Loucy (cell line): ENCODE results near the gene PSMD2.

Experiments used
- H2AFZ ChIP-seq: fragments of 200-600 bp; sonication (generic); 2 replicates; pipeline ENCODE4 v1.6.0; 2016; ENCODE audit warnings: antibody characterized with exemption, mild to moderate bottlenecking, low read length, moderate library complexity
- H3F3A ChIP-seq: fragments of 200-600 bp; 2 replicates; pipeline ENCODE4 v1.6.0; 2016; ENCODE audit warnings: antibody characterized with exemption, low read depth, mild to moderate bottlenecking
- H3K27me3 ChIP-seq: fragments of 200-600 bp; sonication (generic); 2 replicates; pipeline ENCODE4 v1.6.1; 2014; ENCODE audit warnings: low read length, mild to moderate bottlenecking; ENCODE audit not compliant: insufficient read depth, poor library complexity, severe bottlenecking
- H3K36me3 ChIP-seq: fragments of 200-600 bp; sonication (generic); 2 replicates; pipeline ENCODE4 v1.6.1; 2016; ENCODE audit warnings: low read length; ENCODE audit not compliant: insufficient read depth
- H3K4me1 ChIP-seq: fragments of 200-600 bp; sonication (generic); 2 replicates; pipeline ENCODE4 v1.5.1; 2014; ENCODE audit warnings: low read length, mild to moderate bottlenecking; ENCODE audit not compliant: insufficient read depth, poor library complexity, severe bottlenecking
- H3K4me2 ChIP-seq: fragments of 200-600 bp; sonication (generic); 2 replicates; pipeline ENCODE4 v1.6.0; 2014; ENCODE audit warnings: antibody characterized with exemption, low read length, low read depth, mild to moderate bottlenecking; ENCODE audit not compliant: poor library complexity, severe bottlenecking
- H3K4me3 ChIP-seq: fragments of 200-600 bp; sonication (generic); 2 replicates; pipeline ENCODE4 v1.5.1; 2014; ENCODE audit warnings: low read length, mild to moderate bottlenecking, mixed read lengths; ENCODE audit not compliant: poor library complexity, severe bottlenecking
- H3K79me2 ChIP-seq: fragments of 200-600 bp; sonication (generic); 2 replicates; pipeline ENCODE4 v1.6.1; 2014; ENCODE audit warnings: low read length; ENCODE audit not compliant: insufficient read depth
- H3K9ac ChIP-seq: fragments of 200-600 bp; sonication (generic); 2 replicates; pipeline ENCODE4 v1.6.0; 2014; ENCODE audit warnings: mild to moderate bottlenecking, low read depth, low read length, moderate library complexity; ENCODE audit not compliant: poor library complexity, severe bottlenecking
- H3K9me2 ChIP-seq: fragments of 200-600 bp; sonication (generic); replicated peaks from 2 replicates; pipeline ENCODE4 v1.6.1; 2016; ENCODE audit warnings: low read depth, low read length, mixed read lengths
- H3K9me3 ChIP-seq: fragments of 200-600 bp; sonication (generic); 2 replicates; pipeline ENCODE4 v1.6.1; 2014; ENCODE audit warnings: mild to moderate bottlenecking, antibody characterized with exemption, low read length, low read depth; ENCODE audit not compliant: insufficient read depth
- H4K20me1 ChIP-seq: fragments of 200-600 bp; sonication (generic); 2 replicates; pipeline ENCODE4 v1.6.0; 2014; ENCODE audit warnings: antibody characterized with exemption, low read length, mild to moderate bottlenecking; ENCODE audit not compliant: insufficient read depth, poor library complexity, severe bottlenecking
- EZH2phosphoT487 ChIP-seq: fragments of 200-600 bp; IDR thresholded peaks from 2 replicates; pipeline ENCODE4 v1.6.1; 2018; ENCODE audit warnings: antibody characterized with exemption, mild to moderate bottlenecking, moderate library complexity, borderline replicate concordance
- TF ChIP-seq, protein P1 (sequence below): fragments of 200-600 bp; sonication (generic); conservative IDR thresholded peaks from 2 replicates; pipeline ENCODE4 v1.5.1; 2014; ENCODE audit warnings: mild to moderate bottlenecking, antibody characterized with exemption, low read length

PSMD2 gene

DNA sequence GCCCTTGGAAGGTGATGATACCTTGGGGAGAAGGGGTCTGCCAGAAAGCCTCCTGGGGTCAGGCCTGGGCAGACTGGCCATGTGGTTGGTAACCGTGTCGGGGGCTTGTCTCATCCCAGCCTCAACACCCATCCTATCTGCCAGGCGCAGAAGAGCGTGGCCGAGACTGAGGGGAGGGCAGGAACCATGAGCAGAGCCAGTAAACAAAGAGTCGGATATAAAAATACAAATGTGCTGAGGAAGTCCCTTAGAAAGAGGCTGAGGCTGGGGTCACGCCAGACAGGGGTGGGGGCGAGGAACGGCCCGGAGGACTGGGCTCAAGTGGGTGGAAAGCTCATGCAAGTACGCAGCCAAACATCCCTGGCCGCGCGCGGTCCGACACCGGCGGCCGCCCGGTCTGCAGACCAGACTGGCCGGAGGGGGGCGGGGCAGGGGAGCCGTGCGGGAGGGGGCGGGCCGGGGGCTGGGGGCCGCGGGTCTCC, 39.6 kb upstream of the PSMD2 start:
- H3K4me2 ChIP-seq = no peak overlapping the region
- H3K79me2 ChIP-seq = no peaks in the 10 kb centered on the region

DNA sequence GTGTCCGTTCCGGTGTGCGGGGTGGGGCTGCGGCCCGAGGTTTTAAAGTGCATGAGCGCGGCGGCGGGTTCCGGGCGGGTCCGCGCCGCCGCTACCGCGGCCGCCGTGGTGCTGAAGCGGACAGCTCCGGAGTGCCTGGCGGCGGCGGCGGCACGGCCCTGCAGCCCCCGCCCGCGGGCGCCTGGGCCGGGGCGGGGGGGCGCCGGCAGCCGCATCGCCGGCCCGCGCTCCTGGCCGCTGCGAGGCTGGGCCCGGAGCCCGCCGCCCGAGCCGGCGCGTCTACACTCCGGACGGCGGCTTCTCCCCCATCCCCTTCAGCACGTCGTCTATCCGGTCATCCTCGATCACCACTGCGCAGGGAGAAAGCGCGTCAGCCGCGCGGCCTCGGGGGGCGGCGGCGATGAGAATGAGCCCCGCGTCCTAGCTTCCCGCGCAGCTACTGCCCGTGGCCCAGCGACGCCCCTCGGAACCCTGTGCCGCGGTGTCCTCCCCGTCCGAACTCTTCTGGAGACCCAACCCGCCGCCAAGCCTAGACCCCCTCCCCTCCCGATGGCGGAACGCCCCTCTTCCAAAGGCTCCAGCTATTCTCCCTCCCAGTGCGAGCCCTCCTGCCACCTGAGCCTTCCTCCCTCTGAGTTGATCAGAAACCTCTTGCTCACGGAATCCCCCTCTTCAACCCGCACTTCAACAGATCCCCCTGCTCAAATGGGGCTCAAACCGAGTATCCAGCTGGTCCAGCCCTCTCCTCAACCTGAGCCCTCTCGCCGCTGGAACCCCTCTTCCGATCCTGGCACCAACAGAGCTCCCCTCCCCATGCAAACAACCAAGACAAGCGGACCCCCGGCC, 38.9 kb upstream of the PSMD2 start:
- H3K9me3 ChIP-seq = no peaks in the 10 kb centered on the region
- H3K9me2 ChIP-seq = no peaks in the 10 kb centered on the region
- H3K79me2 ChIP-seq = no peaks in the 10 kb centered on the region
- no peaks in the 10 kb centered on the region for H3K27me3 ChIP-seq
- H3K4me1 ChIP-seq = peaks cover 8% of the 10 kb centered on the region
- H3K36me3 ChIP-seq = no peaks in the 10 kb centered on the region
- peak overlapping the region; percentile 57 for H3K4me2 ChIP-seq
- no peaks in the 10 kb centered on the region for H4K20me1 ChIP-seq
- no peak overlapping the region for H3K9ac ChIP-seq
- no peaks in the 10 kb centered on the region; the same call in 1 of the 2 replicates for H3F3A ChIP-seq
- no peak for TF ChIP-seq EZH2phosphoT487
- TF ChIP-seq, protein P1, sequence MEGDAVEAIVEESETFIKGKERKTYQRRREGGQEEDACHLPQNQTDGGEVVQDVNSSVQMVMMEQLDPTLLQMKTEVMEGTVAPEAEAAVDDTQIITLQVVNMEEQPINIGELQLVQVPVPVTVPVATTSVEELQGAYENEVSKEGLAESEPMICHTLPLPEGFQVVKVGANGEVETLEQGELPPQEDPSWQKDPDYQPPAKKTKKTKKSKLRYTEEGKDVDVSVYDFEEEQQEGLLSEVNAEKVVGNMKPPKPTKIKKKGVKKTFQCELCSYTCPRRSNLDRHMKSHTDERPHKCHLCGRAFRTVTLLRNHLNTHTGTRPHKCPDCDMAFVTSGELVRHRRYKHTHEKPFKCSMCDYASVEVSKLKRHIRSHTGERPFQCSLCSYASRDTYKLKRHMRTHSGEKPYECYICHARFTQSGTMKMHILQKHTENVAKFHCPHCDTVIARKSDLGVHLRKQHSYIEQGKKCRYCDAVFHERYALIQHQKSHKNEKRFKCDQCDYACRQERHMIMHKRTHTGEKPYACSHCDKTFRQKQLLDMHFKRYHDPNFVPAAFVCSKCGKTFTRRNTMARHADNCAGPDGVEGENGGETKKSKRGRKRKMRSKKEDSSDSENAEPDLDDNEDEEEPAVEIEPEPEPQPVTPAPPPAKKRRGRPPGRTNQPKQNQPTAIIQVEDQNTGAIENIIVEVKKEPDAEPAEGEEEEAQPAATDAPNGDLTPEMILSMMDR = no peak
- no peak overlapping the region for H2AFZ ChIP-seq
- H3K4me3 ChIP-seq = peak overlapping the region; percentile 75

More for the DNA sequence above, 39.6 kb upstream of the PSMD2 start:
- no peaks in the 10 kb centered on the region for H4K20me1 ChIP-seq
- H3K4me3 ChIP-seq = no peak overlapping the region
- no peak overlapping the region for H2AFZ ChIP-seq
- no peaks in the 10 kb centered on the region; the same call in 1 of the 2 replicates for H3F3A ChIP-seq
- H3K27me3 ChIP-seq = no peaks in the 10 kb centered on the region
- H3K4me1 ChIP-seq = peaks cover 8% of the 10 kb centered on the region
- no peak for TF ChIP-seq EZH2phosphoT487
- TF ChIP-seq, protein P1 = no peak
- H3K36me3 ChIP-seq = no peaks in the 10 kb centered on the region
- no peaks in the 10 kb centered on the region for H3K9me2 ChIP-seq
- H3K9ac ChIP-seq = no peak overlapping the region
- H3K9me3 ChIP-seq = no peaks in the 10 kb centered on the region

DNA sequence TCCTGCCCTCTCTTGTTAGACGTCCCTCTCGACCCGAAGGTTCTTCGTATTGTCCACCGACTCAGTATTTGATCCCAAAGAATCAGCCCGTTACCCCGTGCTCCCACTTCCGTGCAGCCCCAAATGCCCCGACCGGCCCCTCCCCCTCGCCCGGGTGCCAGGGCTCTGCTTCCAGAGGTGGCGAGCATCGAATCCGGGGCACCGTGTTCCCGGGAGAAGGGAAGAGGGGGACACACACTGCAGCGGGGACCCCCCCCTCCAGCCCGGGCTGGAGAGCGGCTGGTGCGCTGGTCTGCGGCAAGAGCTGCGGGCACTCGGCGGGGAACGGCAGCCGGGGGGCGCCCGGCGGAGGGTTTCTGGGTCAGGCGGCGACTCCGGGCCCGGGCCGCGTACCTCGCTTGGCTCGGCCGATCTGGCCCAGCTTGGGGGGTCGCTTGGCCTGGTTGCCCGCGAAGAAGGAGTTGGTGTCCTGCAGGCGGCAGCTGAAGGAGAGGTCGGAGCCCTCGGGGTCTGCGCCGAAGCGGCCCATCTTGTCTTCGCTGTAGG, 38.2 kb upstream of the PSMD2 start:
- peak overlapping the region; percentile 83 for H2AFZ ChIP-seq
- H3K36me3 ChIP-seq = no peaks in the 10 kb centered on the region
- H3K27me3 ChIP-seq = no peaks in the 10 kb centered on the region
- peak overlapping the region; percentile 75 for H3K4me3 ChIP-seq
- H3K9me2 ChIP-seq = no peaks in the 10 kb centered on the region
- peaks cover 8% of the 10 kb centered on the region for H3K4me1 ChIP-seq
- no peaks in the 10 kb centered on the region for H4K20me1 ChIP-seq
- no peaks in the 10 kb centered on the region for H3K79me2 ChIP-seq
- TF ChIP-seq EZH2phosphoT487 = no peak
- TF ChIP-seq, protein P1 = no peak
- H3F3A ChIP-seq = no peaks in the 10 kb centered on the region; the same call in 1 of the 2 replicates
- H3K9me3 ChIP-seq = no peaks in the 10 kb centered on the region
- H3K9ac ChIP-seq = peak overlapping the region; percentile 70
- peak overlapping the region; percentile 57 for H3K4me2 ChIP-seq
